Measurements from ENCODE around the gene IRAK1. TPM values are rescaled to one million over a fixed set of nuclear protein-coding genes. Genes with fewer than 3 reads are reported as not detected.

IRAK1 gene
- total RNA-seq, 4 donors from 2014 or later = 36.4 to 53.1 (median 42.8) TPM

DNA sequence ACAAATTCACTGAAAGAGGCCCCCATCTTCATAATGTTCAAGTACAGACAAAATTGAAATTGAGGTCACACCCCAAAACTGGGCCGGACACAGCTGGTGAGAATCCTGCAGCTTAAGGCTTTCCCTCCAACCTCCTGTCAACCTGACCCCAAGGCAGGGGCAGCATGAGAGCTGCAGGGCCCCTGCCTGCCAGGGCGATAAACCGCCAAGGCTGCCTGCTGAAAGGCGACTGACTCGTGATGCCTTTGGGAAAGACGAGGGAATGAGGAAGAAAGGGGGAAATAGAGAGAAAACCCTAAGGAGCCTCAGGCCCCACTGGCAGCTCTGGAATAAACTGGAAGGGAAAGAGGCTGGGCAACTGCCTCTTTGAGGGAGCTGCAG is 7.3 kb upstream of the IRAK1 start:
- Histone ChIP-seq H3K27ac (no peak overlapping the region), H3K4me1 (peaks cover 8 to 32% of the 10 kb centered on the region in 2 donors), H3K36me3 (peaks cover 10 to 14% of the 10 kb centered on the region in 2 donors), H3K9me3 (no peaks in the 10 kb centered on the region), H3K4me3 (replicated peaks in 1 of 3) (no peak overlapping the region), H3K27me3 (no peaks in the 10 kb centered on the region)
- no peak for DNase-seq
- intact Hi-C loops (cut with DNase I) = no loop called here
- 70 to 87% methylated on average over 4 to 5 of the region's 6 CpGs for WGBS, 2 donors
- TF ChIP-seq POLR2A (IDR thresholded peaks at IDR 0.05) = no peak
- TF ChIP-seq, protein P1, sequence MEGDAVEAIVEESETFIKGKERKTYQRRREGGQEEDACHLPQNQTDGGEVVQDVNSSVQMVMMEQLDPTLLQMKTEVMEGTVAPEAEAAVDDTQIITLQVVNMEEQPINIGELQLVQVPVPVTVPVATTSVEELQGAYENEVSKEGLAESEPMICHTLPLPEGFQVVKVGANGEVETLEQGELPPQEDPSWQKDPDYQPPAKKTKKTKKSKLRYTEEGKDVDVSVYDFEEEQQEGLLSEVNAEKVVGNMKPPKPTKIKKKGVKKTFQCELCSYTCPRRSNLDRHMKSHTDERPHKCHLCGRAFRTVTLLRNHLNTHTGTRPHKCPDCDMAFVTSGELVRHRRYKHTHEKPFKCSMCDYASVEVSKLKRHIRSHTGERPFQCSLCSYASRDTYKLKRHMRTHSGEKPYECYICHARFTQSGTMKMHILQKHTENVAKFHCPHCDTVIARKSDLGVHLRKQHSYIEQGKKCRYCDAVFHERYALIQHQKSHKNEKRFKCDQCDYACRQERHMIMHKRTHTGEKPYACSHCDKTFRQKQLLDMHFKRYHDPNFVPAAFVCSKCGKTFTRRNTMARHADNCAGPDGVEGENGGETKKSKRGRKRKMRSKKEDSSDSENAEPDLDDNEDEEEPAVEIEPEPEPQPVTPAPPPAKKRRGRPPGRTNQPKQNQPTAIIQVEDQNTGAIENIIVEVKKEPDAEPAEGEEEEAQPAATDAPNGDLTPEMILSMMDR (IDR thresholded peaks at IDR 0.05) = no peak

DNA sequence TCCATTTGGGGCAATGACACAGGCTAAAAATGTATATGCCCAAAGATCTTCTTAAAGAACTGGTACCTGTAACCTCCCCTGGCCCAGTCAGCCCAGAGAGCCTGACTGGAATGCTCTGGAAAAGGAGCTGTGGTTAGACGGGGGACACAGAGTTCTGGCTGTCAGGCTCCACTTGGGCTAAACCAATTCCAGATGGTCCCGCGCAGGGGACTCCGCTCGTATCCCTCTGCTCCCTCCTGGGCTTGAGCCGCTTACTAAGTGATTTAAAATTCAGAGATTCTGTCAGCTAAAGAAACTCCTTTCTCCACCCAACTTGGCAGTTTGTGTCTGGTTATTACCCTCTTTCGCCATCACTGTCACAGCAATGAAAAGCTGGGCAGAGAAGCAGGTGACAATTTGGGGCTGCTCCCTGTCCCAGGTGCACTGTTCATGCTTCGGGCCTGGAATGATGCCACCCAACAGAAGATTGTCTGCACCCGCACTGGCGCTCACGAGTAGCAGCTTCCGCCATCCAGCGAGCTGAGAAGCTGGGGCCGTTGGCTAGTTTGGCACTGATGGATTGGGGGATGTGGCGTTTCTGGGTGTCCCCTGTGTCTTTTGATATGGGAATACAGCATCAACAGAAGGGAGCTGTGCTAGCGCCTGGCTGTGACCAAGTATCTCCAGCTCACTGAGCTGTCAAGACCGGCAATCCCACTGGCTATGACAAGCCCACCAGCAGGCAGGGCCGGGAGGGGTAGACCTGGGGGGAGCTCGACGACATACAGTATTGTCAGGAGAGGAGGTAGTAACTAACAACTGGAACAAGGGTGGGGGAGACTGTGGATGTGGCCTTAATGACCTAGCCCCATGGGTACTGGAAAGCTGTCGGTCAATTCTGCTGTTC is 6.7 kb upstream of the IRAK1 start:
- H3K27me3 ChIP-seq = no peaks in the 10 kb centered on the region
- intact Hi-C loops (cut with DNase I) = no loop called here

DNA sequence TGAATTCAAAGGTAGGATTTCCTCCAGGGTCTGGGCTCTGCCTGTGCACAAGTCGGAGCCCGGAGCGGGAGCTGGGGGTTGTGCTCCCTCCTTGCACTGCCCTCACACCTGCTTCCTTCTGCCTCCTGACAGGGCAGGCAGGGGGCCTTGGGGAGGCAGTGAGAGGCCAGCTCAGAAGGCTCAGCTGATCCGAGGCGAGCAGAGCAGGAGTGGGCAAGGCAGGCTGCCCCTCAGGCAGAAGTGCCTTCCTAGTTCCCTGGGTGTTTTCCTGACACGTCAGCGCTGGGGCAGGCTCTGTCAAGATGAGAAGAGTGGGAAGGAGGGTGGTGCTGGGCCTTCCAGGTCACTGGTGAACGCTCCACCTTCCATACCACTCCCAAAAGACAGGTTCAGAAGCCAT is 5.5 kb upstream of the IRAK1 start:
- peak; percentile 39 for DNase-seq
- Histone ChIP-seq H3K36me3 (peaks cover under 1 to 5% of the 10 kb centered on the region in 2 donors), H3K4me1 (peaks cover 5 to 35% of the 10 kb centered on the region in 2 donors), H3K27me3 (no peaks in the 10 kb centered on the region), H3K27ac (peak overlapping the region in 2 of 3 donors; percentile 17 to 25), H3K4me3 (replicated peaks in 1 of 3) (no peak overlapping the region), H3K9me3 (no peaks in the 10 kb centered on the region)
- TF ChIP-seq, protein P1 (IDR thresholded peaks at IDR 0.05) = no peak
- no peak for TF ChIP-seq POLR2A (IDR thresholded peaks at IDR 0.05)
- WGBS, 2 donors = 66% methylated on average over 5 to 7 of the region's 8 CpGs
- intact Hi-C loops (cut with DNase I) = no loop called here

More for the DNA sequence above, 6.7 kb upstream of the IRAK1 start:
- H3K9me3 ChIP-seq = no peaks in the 10 kb centered on the region
- peaks cover 10 to 14% of the 10 kb centered on the region in 2 donors for H3K36me3 ChIP-seq
- peak overlapping the region in 1 of 3 donors; percentile 18 for H3K27ac ChIP-seq
- no peak for DNase-seq
- H3K4me3 ChIP-seq (replicated peaks in 1 of 3) = no peak overlapping the region
- TF ChIP-seq, protein P1 (IDR thresholded peaks at IDR 0.05) = no peak
- no peak for TF ChIP-seq POLR2A (IDR thresholded peaks at IDR 0.05)
- WGBS, 2 donors = 67 to 90% methylated on average over 4 to 19 of the region's 21 CpGs
- H3K4me1 ChIP-seq = peaks cover 5 to 26% of the 10 kb centered on the region in 2 donors

DNA sequence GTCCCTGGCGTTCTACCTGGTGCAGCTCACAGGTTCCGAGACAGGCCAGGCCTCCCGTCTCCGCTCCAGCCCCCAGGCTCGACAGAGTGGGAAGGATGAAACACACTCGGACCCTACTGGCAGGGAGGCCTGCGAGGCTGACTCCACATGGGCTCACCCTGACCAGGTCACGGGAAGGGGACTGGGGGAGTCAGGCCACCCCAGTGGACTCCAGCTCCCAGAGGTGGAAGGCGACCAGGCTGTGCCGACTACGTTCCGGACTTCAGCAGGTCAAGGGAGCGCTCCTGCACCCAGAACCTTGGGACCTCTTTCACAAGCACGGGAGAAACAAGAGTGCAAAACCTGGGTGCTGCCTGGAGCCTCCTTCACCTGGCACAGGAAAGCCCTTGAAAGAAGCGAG is 4.6 kb upstream of the IRAK1 start:
- WGBS, 2 donors = 90 to 99% methylated on average over 3 to 9 of the region's 15 CpGs
- Histone ChIP-seq H3K27me3 (no peaks in the 10 kb centered on the region), H3K9me3 (no peaks in the 10 kb centered on the region), H3K36me3 (no peaks in the 10 kb centered on the region), H3K4me1 (peaks cover 5 to 33% of the 10 kb centered on the region in 2 donors), H3K4me3 (replicated peaks in 1 of 3) (no peak overlapping the region), H3K27ac (peak overlapping the region in 1 of 3 donors; percentile 25)
- intact Hi-C loops (cut with DNase I) = no loop called here
- DNase-seq = no peak
- TF ChIP-seq, protein P1 (IDR thresholded peaks at IDR 0.05) = no peak
- no peak for TF ChIP-seq POLR2A (IDR thresholded peaks at IDR 0.05)
